Lower leg skin (tissue), 4 donors: ENCODE data around the gene NR2F1-AS1. TPM values are rescaled to one million over a fixed set of nuclear protein-coding genes. Genes with fewer than 3 reads are reported as not detected.

Source experiments
- DNase-seq, 2 donors: peaks; one replicate each; pipeline ENCODE4 v3.0.0-alpha.2; 2019; ENCODE audit warnings: low spot score in 2 of 2
- H3K4me3 ChIP-seq: fragments of 200-600 bp; sonication (generic); 2 replicates; pipeline ENCODE4 v1.5.1; 2017; ENCODE audit warnings: mild to moderate bottlenecking, low read depth; ENCODE audit not compliant: poor library complexity, severe bottlenecking
- CTCF ChIP-seq, 3 donors: fragments of 450-650 bp; IDR thresholded peaks; one replicate each; pipeline ENCODE4 v1.5.1; 2016; ENCODE audit warnings: antibody characterized with exemption in 3 of 3, mild to moderate bottlenecking in 3 of 3, moderate library complexity in 2 of 3
- POLR2A ChIP-seq, 2 donors: fragments of 450-650 bp; IDR thresholded peaks; one replicate each; pipeline ENCODE4 v1.6.1; 2016 to 2017; ENCODE audit warnings: antibody characterized with exemption in 2 of 2, mild to moderate bottlenecking in 1 of 2, moderate library complexity in 1 of 2
- WGBS, 2 donors: methylation state at CpG; one replicate each; pipeline ENCODE4 v1.1.5; 2018; 5-methylcytosine and 5-hydroxymethylcytosine counted together
- intact Hi-C: fragments of 100-400 bp; cut with DNase I; formaldehyde crosslinking; loops from one replicate; pipeline ENCODE4 v1.15.0; 2023; ENCODE audit warnings: low total_unique reads
- total RNA-seq, 4 donors: library from RNA; depleted of rRNA; stranded (reverse); fragments of >200 nt; gene quantifications; one replicate each; pipeline ENCODE4 v1.1.0, GENCODE V29; 2016

The NR2F1-AS1 gene
- total RNA-seq: 1 to 10 TPM in 2 of 4 donors, under 1 TPM in 1, not detected in 1; 0.30 to 1.7 (median 1.0) TPM

- peak within 1 kb of the TSS; percentile 38 for H3K4me3 ChIP-seq
- TF ChIP-seq CTCF (IDR thresholded peaks at IDR 0.05) (no peak), POLR2A (IDR thresholded peaks at IDR 0.05) (no peak)
- WGBS, 2 donors: 0 to 1% methylated on average over 41 of the region's 41 CpGs
- peak in 1 of 2 donors; percentile 87 for DNase-seq
- intact Hi-C loops: loop anchor here (10.0 kb wide), 1 partner anchor 334 kb away; no protein-coding TSS in a partner anchor
Observed at GRCh38 chr5:93580927-93581445, at the start of gene NR2F1-AS1. TSS of gene NR2F1-AS1 (minus strand) at chr5:93581219.

GRCh38 chr5:93626801-93627200 is 45.8 kb upstream of the NR2F1-AS1 start:
- no peak for TF ChIP-seq CTCF (IDR thresholded peaks at IDR 0.05)
- no peak overlapping the region for H3K4me3 ChIP-seq
- intact Hi-C loops: no loop called here
- no peak for DNase-seq

- intact Hi-C loops: no loop called here
- DNase-seq: no peak
- 79 to 82% methylated on average over 4 of the region's 4 CpGs for WGBS, 2 donors
Observed at GRCh38 chr5:93623153-93623552, 42.1 kb upstream of the NR2F1-AS1 start.

GRCh38 chr5:93622240-93622885 is 41.3 kb upstream of the NR2F1-AS1 start:
- WGBS, 2 donors: 61 to 62% methylated on average over 4 of the region's 4 CpGs
- no peak overlapping the region for H3K4me3 ChIP-seq
- intact Hi-C loops: no loop called here
- DNase-seq: no peak
- TF ChIP-seq POLR2A (IDR thresholded peaks at IDR 0.05) (no peak), CTCF (IDR thresholded peaks at IDR 0.05) (no peak)

More at GRCh38 chr5:93623153-93623552, 42.1 kb upstream of the NR2F1-AS1 start:
- TF ChIP-seq POLR2A (IDR thresholded peaks at IDR 0.05): no peak
- TF ChIP-seq CTCF (IDR thresholded peaks at IDR 0.05): no peak
- H3K4me3 ChIP-seq: no peak overlapping the region

- peak in 1 of 2 donors; percentile 87 for DNase-seq
- no peak for TF ChIP-seq POLR2A (IDR thresholded peaks at IDR 0.05)
- no peak for TF ChIP-seq CTCF (IDR thresholded peaks at IDR 0.05)
- intact Hi-C loops: no loop called here
- 8 to 26% methylated on average over 8 to 33 of the region's 41 CpGs for whole genome bisulfite sequencing, 2 donors
- peak overlapping the region; percentile 21 for H3K4me3 ChIP-seq
Observed at GRCh38 chr5:93621327-93621798, 40.3 kb upstream of the NR2F1-AS1 start.
